ENCODE results near the gene KRT86. TPM values are rescaled to one million over a fixed set of nuclear protein-coding genes. Genes with fewer than 3 reads are reported as not detected.

Gene KRT86
- total and polyA plus RNA-seq, 8 donors = 0.07 to 1.7 (median 0.24) TPM; not detected in 1

GRCh38 chr12:52232203-52232673 lies 42.2 kb upstream of the KRT86 start:
- peaks cover 18 to 48% of the 10 kb centered on the region in 2 donors for H3K27me3 ChIP-seq
- no peaks in the 10 kb centered on the region for H3K36me3 ChIP-seq
- H3K9me3 ChIP-seq = no peaks in the 10 kb centered on the region
- no peak for TF ChIP-seq CTCF (IDR thresholded peaks at IDR 0.05)
- peak overlapping the region; percentile 64 to 83 for H3K27ac ChIP-seq
- peak overlapping the region in 1 of 2 donors; percentile 45 for H3K4me3 ChIP-seq
- intact Hi-C loops (cut with DNase I) = no loop called here
- H3K4me1 ChIP-seq = peaks cover 5 to 28% of the 10 kb centered on the region in 2 donors
- ATAC-seq (peak; percentile 11), DNase-seq (no peak)

- ATAC-seq = peak; percentile 73
- H3K4me3 ChIP-seq = peak within 1 kb of the TSS; percentile 30 to 45
- no peak for TF ChIP-seq CTCF (IDR thresholded peaks at IDR 0.05)
- intact Hi-C loops (cut with DNase I) = no loop called here
- peak within 1 kb of the TSS; percentile 64 to 83 for H3K27ac ChIP-seq
- H3K9me3 ChIP-seq = no peaks in the 10 kb centered on the region
- H3K4me1 ChIP-seq = peaks cover 5 to 28% of the 10 kb centered on the region in 2 donors
- DNase-seq = peak in 2 of 4 donors; percentile 82 to 93
- H3K27me3 ChIP-seq = peaks cover 18 to 48% of the 10 kb centered on the region in 2 donors
- no peaks in the 10 kb centered on the region for H3K36me3 ChIP-seq
These were observed 41.6 kb upstream of the KRT86 start, which contains the start of gene KRT7 for GRCh38 chr12:52232674-52233461. Gene KRT7, plus strand, starts transcription at chr12:52233243. Its CDS starts 54 bp downstream, at chr12:52233297.

- H3K4me3 ChIP-seq = peak overlapping the region; percentile 30 to 45
These were observed 40.8 kb upstream of the KRT86 start for GRCh38 chr12:52233462-52234207.

GRCh38 chr12:52234223-52234810 lies 40.1 kb upstream of the KRT86 start:
- peak overlapping the region; percentile 30 to 45 for H3K4me3 ChIP-seq
- H3K9me3 ChIP-seq = no peaks in the 10 kb centered on the region
- TF ChIP-seq CTCF (IDR thresholded peaks at IDR 0.05) = no peak
- intact Hi-C loops (cut with DNase I) = no loop called here
- no peak for ATAC-seq
- H3K27me3 ChIP-seq = peaks cover 18 to 44% of the 10 kb centered on the region in 2 donors
- peaks cover 5 to 28% of the 10 kb centered on the region in 2 donors for H3K4me1 ChIP-seq
- no peak for DNase-seq
- no peaks in the 10 kb centered on the region for H3K36me3 ChIP-seq
- peak overlapping the region; percentile 64 to 83 for H3K27ac ChIP-seq

More at GRCh38 chr12:52233462-52234207, 40.8 kb upstream of the KRT86 start:
- TF ChIP-seq CTCF (IDR thresholded peaks at IDR 0.05) = no peak
- intact Hi-C loops (cut with DNase I) = no loop called here
- Histone ChIP-seq H3K27me3 (peaks cover 18 to 48% of the 10 kb centered on the region in 2 donors), H3K36me3 (no peaks in the 10 kb centered on the region), H3K4me1 (peaks cover 5 to 28% of the 10 kb centered on the region in 2 donors), H3K9me3 (no peaks in the 10 kb centered on the region), H3K27ac (peak overlapping the region; percentile 64 to 83)
- no peak for DNase-seq
- no peak for ATAC-seq

All from left lung (tissue), 10 donors.